ENCODE data around the gene SLC44A5.

DNA sequence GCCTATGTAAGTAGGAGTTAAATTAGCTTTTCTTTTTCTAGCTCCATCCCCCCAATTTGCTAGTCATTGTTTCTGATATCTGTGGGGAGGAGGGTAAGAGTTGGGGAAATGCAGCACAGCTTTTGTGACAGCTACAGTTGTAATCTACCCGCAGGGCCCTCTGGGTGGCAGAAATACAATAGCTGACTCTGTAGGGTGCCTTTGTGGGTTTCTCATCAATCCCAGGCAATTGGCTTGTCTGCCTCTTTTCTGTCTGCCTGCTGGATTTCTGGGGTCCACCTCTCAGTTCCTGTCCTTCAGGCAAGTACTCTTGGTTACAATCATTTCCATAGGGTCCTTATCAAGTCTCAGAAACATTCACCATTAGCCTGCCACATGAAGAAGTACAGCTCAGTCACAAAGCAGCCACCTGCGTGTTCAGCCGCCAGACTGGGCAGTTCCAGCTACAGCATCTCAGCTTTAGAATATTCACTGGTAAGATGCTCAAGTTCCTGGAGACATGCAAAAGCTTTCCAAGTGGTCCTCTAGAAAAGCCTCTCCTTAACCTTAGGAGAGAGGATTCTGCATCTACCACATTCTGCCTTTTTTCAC is 19.2 kb upstream of the SLC44A5 start:
- TF ChIP-seq EZH2 (IDR thresholded peaks at IDR 0.05), result no peak
- no peak for TF ChIP-seq POLR2AphosphoS5 (IDR thresholded peaks at IDR 0.05; ENCODE audit: borderline replicate concordance, low read depth, low read length)
- TF ChIP-seq FOXP2 (optimal IDR thresholded peaks at IDR 0.05; ENCODE audit: control extremely low read depth, extremely low read length, insufficient read depth), result no peak

Measured in SK-N-MC (cell line).